ENCODE results near the gene MAML3.

DNA sequence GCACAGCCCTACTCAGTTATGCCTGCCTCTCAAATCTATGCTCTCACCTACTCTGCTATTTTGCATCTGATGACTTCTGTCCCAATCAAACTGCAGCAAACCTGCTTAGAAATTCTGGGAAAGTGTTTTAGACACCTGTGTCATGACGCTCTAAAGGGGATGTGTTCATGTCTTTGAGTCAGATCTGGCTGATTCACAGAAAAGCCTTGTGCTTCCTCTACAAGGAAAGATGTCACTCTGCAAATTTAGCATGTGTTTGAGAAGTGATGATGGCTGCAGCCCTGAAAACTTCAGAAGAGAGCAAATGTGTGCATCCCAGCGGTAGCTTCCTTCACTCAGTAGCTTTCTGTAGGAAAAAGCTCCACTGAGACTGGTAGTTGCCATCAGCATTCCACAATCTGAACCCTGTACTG is 253.0 kb downstream of the MAML3 start:
- TF ChIP-seq, protein P1, sequence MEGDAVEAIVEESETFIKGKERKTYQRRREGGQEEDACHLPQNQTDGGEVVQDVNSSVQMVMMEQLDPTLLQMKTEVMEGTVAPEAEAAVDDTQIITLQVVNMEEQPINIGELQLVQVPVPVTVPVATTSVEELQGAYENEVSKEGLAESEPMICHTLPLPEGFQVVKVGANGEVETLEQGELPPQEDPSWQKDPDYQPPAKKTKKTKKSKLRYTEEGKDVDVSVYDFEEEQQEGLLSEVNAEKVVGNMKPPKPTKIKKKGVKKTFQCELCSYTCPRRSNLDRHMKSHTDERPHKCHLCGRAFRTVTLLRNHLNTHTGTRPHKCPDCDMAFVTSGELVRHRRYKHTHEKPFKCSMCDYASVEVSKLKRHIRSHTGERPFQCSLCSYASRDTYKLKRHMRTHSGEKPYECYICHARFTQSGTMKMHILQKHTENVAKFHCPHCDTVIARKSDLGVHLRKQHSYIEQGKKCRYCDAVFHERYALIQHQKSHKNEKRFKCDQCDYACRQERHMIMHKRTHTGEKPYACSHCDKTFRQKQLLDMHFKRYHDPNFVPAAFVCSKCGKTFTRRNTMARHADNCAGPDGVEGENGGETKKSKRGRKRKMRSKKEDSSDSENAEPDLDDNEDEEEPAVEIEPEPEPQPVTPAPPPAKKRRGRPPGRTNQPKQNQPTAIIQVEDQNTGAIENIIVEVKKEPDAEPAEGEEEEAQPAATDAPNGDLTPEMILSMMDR (IDR thresholded peaks at IDR 0.05; ENCODE audit: insufficient read depth, low read length): no peak
- TF ChIP-seq POLR2AphosphoS5 (IDR thresholded peaks at IDR 0.05; ENCODE audit: low read depth) (no peak), SPI1 (IDR thresholded peaks at IDR 0.05; ENCODE audit: borderline replicate concordance, low read depth) (no peak), REST (IDR thresholded peaks at IDR 0.05; ENCODE audit: insufficient replicate concordance, low read depth) (no peak)

Data from HL-60 (cell line).